NCI-H146 treated with DMSO at 0.1 percent for 48 hours (cell line): Measurements from ENCODE around the gene ANKS1B.

Experiments
- DNase-seq: peaks from one replicate; lab custom pipeline; 2025; ENCODE audit not compliant: unreplicated experiment; lab: John Stamatoyannopoulos, UW

ANKS1B gene

DNA sequence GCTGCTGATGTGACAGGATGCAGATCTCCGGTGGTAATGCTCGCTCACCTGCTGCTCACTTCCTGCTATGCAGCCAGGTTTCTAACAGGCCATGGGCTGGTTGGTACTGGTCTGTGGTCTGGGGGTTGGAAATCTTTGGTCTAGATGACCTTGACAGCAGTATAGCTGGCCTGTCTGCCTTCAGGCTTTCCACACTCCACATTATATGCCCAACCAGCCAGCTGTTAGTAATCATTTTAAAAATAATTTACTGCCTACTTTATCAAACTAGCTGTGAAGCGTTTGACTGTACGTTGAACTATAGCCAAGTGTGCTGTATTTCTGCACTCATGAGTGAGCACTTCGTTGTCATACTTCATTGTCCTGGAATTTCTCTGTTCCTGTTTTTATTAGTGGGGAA lies 761.2 kb downstream of the ANKS1B start:
- DNase-seq, result no peak

DNA sequence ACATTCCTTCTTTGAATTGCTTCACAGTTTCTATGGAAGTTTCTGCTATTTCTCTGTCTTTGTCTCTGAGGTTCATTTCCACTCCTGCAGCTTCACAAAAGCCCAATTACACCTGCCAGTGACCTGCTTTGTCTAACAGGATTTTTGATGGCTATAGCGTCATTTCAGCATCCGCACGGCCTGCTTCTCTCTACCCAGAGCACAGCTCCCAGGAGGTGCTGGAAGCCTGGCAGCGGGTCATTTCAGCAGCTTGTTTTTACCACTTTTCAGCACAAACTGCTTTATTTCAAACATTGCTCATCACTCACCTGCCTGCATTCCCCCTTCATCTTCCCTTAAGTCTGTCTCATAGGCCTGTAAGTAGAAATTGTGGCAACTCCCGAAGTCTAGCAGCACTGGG lies 771.7 kb downstream of the ANKS1B start:
- DNase-seq, result no peak

GRCh38 chr12:99212275-99212674 lies 772.5 kb downstream of the ANKS1B start:
- no peak for DNase-seq

- no peak for DNase-seq
Observed at GRCh38 chr12:99205111-99205510, 779.6 kb downstream of the ANKS1B start.

DNA sequence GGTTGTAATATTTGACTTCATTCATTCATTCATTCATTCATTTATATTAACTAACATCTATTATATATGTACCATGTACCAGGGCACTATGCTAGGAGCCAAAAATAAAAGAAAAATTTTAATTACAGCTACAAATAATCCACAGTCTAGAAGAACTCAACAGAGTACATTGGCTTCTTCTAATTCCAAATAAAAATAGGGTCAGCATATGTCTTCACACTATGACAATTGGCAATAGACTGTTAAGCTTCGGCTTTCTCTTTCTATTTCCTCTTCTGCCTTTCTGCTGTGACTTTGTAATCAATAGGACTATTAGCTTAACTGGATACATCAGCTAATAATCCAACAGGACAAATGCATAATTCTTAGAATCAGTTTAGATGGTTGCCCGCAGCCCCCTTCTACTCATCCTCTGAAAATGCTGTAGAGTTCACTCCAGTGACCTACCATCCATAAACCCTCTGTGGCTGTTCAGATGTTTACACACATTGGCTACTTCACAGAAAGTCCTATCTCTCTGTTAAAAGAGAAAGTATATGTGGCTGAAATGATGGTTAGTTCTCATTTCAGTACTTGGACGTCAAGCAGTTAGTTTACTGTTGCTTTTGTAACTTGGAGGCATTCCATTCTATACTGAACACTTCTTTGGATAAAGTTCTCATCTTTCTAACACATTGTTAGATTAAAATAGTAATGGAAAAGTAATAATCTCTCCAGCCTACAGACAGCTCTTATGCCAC lies 782.7 kb downstream of the ANKS1B start:
- DNase-seq, result no peak

DNA sequence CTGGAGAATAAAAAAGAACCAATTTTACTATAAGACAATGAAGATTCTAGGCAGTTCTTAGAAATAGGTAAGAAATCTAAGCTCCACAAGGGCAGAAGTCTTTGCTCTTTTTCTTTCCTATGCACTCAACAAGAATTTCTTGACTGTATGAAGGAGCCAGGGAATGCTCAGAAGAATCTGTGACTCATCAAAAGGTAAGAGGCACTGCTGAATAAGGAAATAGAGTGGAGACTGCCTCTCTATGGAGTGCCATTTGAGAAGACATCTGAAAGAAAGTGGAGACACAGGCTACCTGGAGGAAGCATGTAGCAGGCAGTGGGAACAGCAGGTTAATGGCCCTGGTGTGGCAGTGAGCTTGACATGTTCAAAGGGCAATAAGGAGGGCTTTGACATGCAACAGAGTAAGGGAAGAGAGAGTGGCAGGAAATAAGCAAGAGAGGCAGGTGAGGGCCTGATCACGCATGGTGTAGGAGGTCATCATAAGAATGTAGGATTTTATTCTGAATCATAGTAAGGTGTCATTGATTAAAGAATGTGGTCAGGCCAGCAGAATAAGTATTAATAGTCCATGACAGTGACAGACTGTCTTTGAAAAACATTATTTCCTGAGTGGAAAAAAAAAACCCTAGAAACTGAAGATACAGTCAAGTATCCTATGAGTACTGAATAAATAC lies 783.9 kb downstream of the ANKS1B start:
- DNase-seq, result no peak

- DNase-seq, result no peak
Observed at GRCh38 chr12:99195474-99195873, 789.3 kb downstream of the ANKS1B start.

DNA sequence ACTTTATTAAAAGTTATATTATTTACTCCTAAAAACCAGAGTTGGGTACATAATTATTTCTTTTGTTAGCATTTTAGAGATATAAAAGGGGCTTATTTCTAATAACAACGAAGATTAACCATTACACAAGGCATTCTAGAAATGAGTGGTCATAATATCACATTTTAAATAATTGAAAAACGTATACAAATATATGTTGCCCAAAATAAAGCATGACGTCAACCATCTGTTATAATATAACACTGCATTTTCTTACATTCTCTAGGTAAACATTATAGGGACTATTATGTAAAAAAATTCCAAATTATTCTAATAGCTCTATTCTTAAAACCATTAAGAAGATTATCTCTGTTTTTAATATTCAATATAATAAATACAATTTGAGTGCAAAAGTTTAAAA lies 792.2 kb downstream of the ANKS1B start:
- no peak for DNase-seq

- no peak for DNase-seq
Observed at GRCh38 chr12:99176871-99177270, 807.9 kb downstream of the ANKS1B start.

DNA sequence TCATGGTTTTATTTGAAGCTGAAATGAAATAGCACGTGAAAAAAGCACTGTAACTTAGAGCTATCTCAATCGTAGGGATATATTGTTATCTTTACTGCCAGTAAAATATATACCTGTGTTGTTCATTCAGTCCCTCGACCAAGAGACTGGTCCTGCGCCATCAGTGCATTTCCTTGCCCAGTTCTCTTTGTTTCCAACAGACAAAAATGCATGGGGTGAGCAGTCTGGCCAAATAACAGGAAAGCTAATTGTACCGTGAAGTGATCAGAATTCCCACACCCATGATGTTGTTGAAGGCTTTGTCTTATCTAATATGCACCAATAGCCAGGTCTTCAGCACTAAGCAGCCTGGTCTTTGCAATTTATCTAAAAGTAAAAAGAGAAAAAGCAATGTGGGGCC lies 814.3 kb downstream of the ANKS1B start:
- DNase-seq, result no peak

DNA sequence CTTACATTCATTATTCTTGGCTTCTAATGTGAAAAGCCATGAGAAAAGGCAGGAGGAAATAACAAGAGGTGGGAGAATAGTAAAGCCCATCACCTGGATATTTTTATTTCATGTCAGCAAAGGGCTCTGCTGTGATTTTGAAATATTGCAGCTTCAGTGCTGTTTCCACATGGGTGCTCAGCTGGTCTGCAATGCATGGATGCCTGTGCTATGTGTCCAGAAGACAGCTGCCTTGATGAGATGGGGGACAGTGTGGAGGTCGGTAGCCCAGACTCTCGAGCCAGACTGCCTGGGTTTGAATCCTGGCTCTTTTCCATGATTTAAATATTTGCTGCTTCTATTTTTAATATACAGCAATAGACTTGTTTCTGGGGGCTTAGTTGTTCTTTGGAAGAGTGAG lies 814.7 kb downstream of the ANKS1B start:
- no peak for DNase-seq

DNA sequence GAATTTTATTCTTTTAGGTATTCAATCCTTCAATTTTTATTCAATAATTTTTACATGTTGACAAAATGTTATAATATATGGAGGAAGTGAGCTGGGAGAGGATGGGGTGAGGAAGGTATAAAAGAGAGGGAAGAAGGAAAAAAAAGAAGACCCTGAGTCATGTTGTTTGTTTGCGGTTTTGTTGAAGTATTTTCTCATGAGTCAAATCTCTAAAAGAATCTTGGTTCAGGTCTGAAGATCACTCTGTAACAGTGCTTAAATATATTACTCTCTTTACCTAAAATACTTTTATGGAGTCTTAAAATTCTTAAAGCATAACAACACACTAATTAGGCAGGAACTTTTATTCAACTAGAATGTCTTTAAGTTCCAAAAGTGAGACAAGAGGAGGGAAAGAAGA lies 826.8 kb downstream of the ANKS1B start:
- DNase-seq, result no peak

GRCh38 chr12:99154983-99155336 lies 829.8 kb downstream of the ANKS1B start:
- no peak for DNase-seq

GRCh38 chr12:99154216-99154982 lies 830.3 kb downstream of the ANKS1B start:
- no peak for DNase-seq

GRCh38 chr12:99153293-99153692 lies 831.4 kb downstream of the ANKS1B start:
- no peak for DNase-seq

GRCh38 chr12:99152337-99152736 lies 832.4 kb downstream of the ANKS1B start:
- no peak for DNase-seq

DNA sequence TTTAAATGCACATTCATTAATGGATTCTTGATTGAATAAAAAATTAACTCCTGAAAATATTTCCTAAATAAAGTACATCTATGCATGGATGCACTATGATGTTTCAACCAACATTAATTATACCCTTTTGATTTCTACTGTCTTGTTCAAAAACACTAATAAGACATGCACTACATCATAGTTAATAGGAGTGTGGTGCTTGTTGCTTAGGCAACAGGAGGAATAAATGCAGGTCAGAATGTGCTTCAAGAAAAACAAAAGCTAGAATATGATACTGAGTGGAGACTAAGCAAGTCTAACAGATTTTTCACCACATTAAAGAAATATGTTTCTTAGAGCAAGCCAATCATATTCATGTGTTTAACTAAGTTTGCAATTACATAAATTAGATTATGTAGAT lies 833.0 kb downstream of the ANKS1B start:
- DNase-seq, result no peak

- no peak for DNase-seq
Observed at GRCh38 chr12:99147130-99147529, 837.6 kb downstream of the ANKS1B start.

DNA sequence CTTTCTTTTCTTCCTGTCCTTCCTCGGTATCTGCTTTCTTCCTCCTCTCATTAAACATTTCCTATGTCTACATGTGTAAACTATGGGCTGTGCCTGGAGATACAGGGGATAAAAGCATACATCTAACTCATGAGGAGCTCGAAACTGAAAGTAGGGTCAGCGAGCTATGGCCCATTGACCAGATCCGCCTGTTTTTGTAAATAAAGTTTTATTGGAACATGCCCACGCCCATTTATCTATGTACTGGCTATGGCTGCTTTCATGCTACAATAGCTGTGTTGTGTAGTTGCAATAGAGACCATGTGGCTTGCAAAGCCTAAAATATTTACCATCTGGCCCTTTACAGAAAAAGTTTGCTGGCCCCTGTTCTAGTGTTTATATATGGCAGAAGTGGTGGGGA lies 838.0 kb downstream of the ANKS1B start:
- no peak for DNase-seq

DNA sequence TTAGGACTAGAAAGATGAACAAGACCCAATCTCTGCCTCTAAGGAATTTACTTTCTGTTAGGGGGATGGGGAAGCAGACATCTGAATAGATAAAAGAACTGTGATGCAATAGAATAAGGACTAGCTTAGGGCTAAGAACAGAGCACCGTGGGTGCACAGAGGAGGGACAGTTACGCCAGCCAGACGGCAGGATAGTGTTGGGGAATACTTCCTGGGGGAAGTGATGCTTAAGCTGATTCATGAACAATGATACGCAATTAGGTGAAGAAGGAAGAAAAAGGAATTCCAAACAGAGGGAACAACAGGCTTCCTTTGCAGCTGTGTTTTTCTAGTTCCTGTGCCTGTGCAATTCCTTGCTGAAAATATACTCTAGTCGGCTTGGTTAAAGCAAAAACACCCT lies 838.6 kb downstream of the ANKS1B start:
- DNase-seq, result no peak

- no peak for DNase-seq
Observed at GRCh38 chr12:99142651-99143050, 842.1 kb downstream of the ANKS1B start.

DNA sequence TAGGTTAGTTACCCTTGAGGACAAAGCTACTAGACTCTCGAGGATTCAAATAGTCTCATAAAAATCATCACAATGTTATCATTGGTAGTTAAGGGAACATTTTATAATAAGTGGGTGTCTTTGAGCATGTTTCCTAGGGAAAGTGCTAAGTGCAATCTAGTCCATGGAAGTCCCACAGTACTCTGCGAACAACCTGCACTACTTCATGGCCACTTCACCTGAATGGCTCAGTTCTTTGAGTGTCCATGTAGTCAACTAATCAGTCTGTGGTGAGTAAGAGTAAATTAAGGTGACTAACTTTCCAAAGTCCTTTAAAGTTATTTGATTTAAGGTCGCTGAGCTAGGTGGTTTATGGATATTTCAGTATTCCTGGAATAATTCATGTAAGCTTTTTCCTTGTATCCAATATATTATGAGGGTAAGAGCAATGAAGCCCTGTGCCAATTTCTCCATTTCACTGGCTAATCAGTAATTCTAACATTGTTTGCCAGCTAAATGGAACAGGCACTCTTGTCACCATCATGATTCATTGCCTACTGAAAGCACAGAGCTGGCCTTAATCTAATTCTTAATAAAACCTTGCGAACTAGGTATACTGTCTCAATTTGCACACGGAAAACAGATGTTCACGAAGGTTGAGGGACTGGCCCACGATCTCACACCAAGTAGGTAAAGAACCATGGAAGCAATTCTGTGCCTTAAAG lies 844.6 kb downstream of the ANKS1B start:
- no peak for DNase-seq
